Lung (tissue), 12 donors: ENCODE results near the gene EVI2B. TPM values are rescaled to one million over a fixed set of nuclear protein-coding genes. Genes with fewer than 3 reads are reported as not detected.

ENCODE experiments used
- ATAC-seq: fragments of 200-7000 bp; cut with Tn5 transposase; one replicate; pipeline ENCODE4 v1.9.1; 2020; ENCODE audit warnings: moderate number of reproducible peaks; ENCODE audit not compliant: insufficient read depth, low FRiP score
- DNase-seq, 3 donors: peaks; one replicate each; pipeline ENCODE4 v3.0.0-alpha.2; 2013 to 2017
- H3K27ac ChIP-seq, 2 donors: one replicate each; pipeline ENCODE4 v1.5.1; 2013; ENCODE audit warnings: mild to moderate bottlenecking in 2 of 2, moderate library complexity in 2 of 2, control low read depth in 1 of 2, inconsistent platforms in 1 of 2, low read depth in 1 of 2, low read length in 1 of 2
- H3K27me3 ChIP-seq, 3 donors: one replicate each; pipeline ENCODE4 v1.5.1; 2013; ENCODE audit warnings: low read length in 2 of 3; ENCODE audit not compliant: control insufficient read depth in 3 of 3, insufficient read depth in 3 of 3
- H3K36me3 ChIP-seq, 4 donors: one replicate each; pipeline ENCODE4 v1.5.1; 2013; ENCODE audit warnings: low read length in 4 of 4, mild to moderate bottlenecking in 1 of 4, moderate library complexity in 1 of 4; ENCODE audit not compliant: control insufficient read depth in 4 of 4, insufficient read depth in 4 of 4
- H3K4me1 ChIP-seq, 5 donors: one replicate each; pipeline ENCODE4 v1.5.1; 2013; ENCODE audit warnings: low read length in 5 of 5, mild to moderate bottlenecking in 2 of 5, moderate library complexity in 1 of 5; ENCODE audit not compliant: control insufficient read depth in 5 of 5, insufficient read depth in 5 of 5
- H3K4me3 ChIP-seq: one replicate; pipeline ENCODE4 v1.5.1; 2013; ENCODE audit warnings: mild to moderate bottlenecking, control low read depth, moderate library complexity
- H3K9ac ChIP-seq, 2 donors: one replicate each; pipeline ENCODE4 v1.5.1; 2013; ENCODE audit warnings: low read length in 2 of 2, control low read depth in 1 of 2; ENCODE audit not compliant: insufficient read depth in 1 of 2
- H3K9me3 ChIP-seq, 4 donors: one replicate each; pipeline ENCODE4 v1.5.1; 2013; ENCODE audit warnings: low read length in 3 of 4, mild to moderate bottlenecking in 1 of 4, moderate library complexity in 1 of 4; ENCODE audit not compliant: control insufficient read depth in 4 of 4, insufficient read depth in 3 of 4
- WGBS, 2 donors: extraction: QIAGEN DNeasy Blood & Tissue Kit; methylation state at CpG; one replicate each; pipeline ENCODE4 v1.1.7; 2013; 5-methylcytosine and 5-hydroxymethylcytosine counted together
- polyA plus RNA-seq, 2 donors: library from polyadenylated mRNA; stranded (reverse); fragments of 200-250 nt; gene quantifications; one replicate each; pipeline ENCODE4 v1.2.1, GENCODE V29; 2013
- total RNA-seq, 2 donors: library from RNA; depleted of rRNA in 1 of 2; stranded (reverse); fragments of >200 nt in 1 of 2; gene quantifications; one replicate each; pipeline ENCODE4 v1.2.1, GENCODE V29; 2014 to 2021
- TF ChIP-seq, protein P1 (sequence below): IDR thresholded peaks from 2 replicates; pipeline ENCODE4 v1.5.1; 2012; ENCODE audit warnings: mild to moderate bottlenecking; ENCODE audit errors: control extremely low read depth, extremely low read depth
- donor health status: control.
- donor health status: control.
- donor health status: Bipolar disorder and iron deficiency.
- donor health status: healthy.
- donor health status: DM: yes; HTN: yes; CAD: no.

The EVI2B gene
- total and polyA plus RNA-seq, 4 donors, result 8.1 to 86.9 (median 27.9) TPM

GRCh38 chr17:31311526-31311925, 2.3 kb downstream of the EVI2B start:
- WGBS, 2 donors, result 42 to 62% methylated on average over 3 of the region's 3 CpGs
- Histone ChIP-seq H3K9ac (peak overlapping the region in 1 of 2 donors; percentile 11), H3K4me1 (no peaks in the 10 kb centered on the region), H3K27me3 (no peaks in the 10 kb centered on the region), H3K36me3 (peaks cover 0 to 3% (median 0%) of the 10 kb centered on the region in 4 donors), H3K9me3 (no peaks in the 10 kb centered on the region), H3K4me3 (no peak overlapping the region), H3K27ac (no peak overlapping the region)
- TF ChIP-seq, protein P1, sequence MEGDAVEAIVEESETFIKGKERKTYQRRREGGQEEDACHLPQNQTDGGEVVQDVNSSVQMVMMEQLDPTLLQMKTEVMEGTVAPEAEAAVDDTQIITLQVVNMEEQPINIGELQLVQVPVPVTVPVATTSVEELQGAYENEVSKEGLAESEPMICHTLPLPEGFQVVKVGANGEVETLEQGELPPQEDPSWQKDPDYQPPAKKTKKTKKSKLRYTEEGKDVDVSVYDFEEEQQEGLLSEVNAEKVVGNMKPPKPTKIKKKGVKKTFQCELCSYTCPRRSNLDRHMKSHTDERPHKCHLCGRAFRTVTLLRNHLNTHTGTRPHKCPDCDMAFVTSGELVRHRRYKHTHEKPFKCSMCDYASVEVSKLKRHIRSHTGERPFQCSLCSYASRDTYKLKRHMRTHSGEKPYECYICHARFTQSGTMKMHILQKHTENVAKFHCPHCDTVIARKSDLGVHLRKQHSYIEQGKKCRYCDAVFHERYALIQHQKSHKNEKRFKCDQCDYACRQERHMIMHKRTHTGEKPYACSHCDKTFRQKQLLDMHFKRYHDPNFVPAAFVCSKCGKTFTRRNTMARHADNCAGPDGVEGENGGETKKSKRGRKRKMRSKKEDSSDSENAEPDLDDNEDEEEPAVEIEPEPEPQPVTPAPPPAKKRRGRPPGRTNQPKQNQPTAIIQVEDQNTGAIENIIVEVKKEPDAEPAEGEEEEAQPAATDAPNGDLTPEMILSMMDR, result no peak
- DNase-seq (no peak), ATAC-seq (no peak)

DNA sequence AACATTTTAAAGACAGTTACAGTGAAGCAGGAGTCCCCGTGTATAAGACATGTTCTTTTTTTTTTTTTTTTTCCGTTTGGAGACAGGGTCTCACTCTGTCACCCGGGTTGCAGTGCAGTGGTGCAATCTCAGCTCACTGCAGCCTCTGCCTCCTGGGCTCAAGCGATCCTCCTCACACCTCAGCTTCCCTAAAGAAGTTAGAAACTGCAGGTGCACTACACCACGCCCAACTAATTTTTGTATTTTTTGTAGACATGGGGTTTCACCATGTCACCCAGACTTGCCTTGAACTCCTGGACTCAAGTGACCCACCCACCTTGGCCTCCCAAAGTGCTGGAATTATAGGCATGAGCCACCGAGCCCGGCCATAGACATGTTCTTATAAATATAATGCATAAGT, 3.0 kb downstream of the EVI2B start:
- H3K9me3 ChIP-seq, result no peaks in the 10 kb centered on the region
- no peaks in the 10 kb centered on the region for H3K27me3 ChIP-seq
- no peaks in the 10 kb centered on the region for H3K4me1 ChIP-seq
- H3K36me3 ChIP-seq, result peaks cover 0 to 3% (median 0%) of the 10 kb centered on the region in 4 donors
- H3K9ac ChIP-seq, result no peak overlapping the region
- 30 to 71% methylated on average over 7 of the region's 7 CpGs for WGBS, 2 donors
- no peak overlapping the region for H3K4me3 ChIP-seq
- DNase-seq, result no peak
- ATAC-seq, result no peak
- H3K27ac ChIP-seq, result peak overlapping the region in 1 of 2 donors; percentile 47
- TF ChIP-seq, protein P1, result no peak

- H3K4me3 ChIP-seq, result no peak overlapping the region
- TF ChIP-seq, protein P1, result no peak
- no peak for DNase-seq
- H3K9ac ChIP-seq, result no peak overlapping the region
- no peaks in the 10 kb centered on the region for H3K4me1 ChIP-seq
- ATAC-seq, result no peak
- no peaks in the 10 kb centered on the region for H3K9me3 ChIP-seq
- H3K36me3 ChIP-seq, result peaks cover 0 to 3% (median 0%) of the 10 kb centered on the region in 4 donors
- 11 to 25% methylated on average over 2 of the region's 2 CpGs for WGBS, 2 donors
- H3K27me3 ChIP-seq, result no peaks in the 10 kb centered on the region
- H3K27ac ChIP-seq, result peak overlapping the region in 1 of 2 donors; percentile 67
Measured at GRCh38 chr17:31310260-31310659, 3.6 kb downstream of the EVI2B start.

DNA sequence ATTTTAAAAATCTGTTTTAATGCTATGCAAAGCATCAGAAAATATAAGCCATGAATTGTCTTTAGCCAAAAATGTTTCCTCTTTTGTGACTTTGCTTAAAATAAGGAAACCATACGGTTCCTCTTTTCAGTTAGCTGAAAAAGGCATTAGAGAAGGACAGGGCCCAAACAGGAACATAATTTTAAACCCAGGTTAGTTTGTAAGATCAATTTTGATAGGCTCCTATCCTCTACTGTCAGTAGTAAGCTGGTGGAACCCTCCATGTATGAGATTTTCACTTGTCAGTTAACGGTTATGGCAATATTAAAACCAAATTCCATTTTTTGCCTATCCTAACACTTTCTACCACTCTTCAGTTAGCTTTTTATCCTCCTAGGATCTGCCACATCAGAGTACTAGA, 4.3 kb downstream of the EVI2B start:
- H3K27me3 ChIP-seq, result no peaks in the 10 kb centered on the region
- H3K27ac ChIP-seq, result no peak overlapping the region
- peaks cover 0 to 3% (median 0%) of the 10 kb centered on the region in 4 donors for H3K36me3 ChIP-seq
- 37 to 65% methylated on average over 2 of the region's 2 CpGs for WGBS, 2 donors
- TF ChIP-seq, protein P1, result no peak
- H3K9ac ChIP-seq, result no peak overlapping the region
- H3K9me3 ChIP-seq, result no peaks in the 10 kb centered on the region
- DNase-seq, result no peak
- no peaks in the 10 kb centered on the region for H3K4me1 ChIP-seq
- no peak overlapping the region for H3K4me3 ChIP-seq
- no peak for ATAC-seq
